Spleen (tissue), 3 donors: ENCODE data around the gene SLC41A3.

Experiments
- POLR2A ChIP-seq, 3 donors: fragments of 450-650 bp; IDR thresholded peaks; one replicate each; pipeline ENCODE4 v1.5.1; 2017; ENCODE audit warnings: antibody characterized with exemption in 3 of 3, mild to moderate bottlenecking in 1 of 3
- POLR2AphosphoS5 ChIP-seq, 3 donors: sonication (generic); formaldehyde crosslinking; IDR thresholded peaks; one replicate each; pipeline ENCODE4 v1.5.1; 2017; ENCODE audit warnings: antibody characterized with exemption in 3 of 3

GRCh38 chr3:126033051-126033745 lies 50.7 kb downstream of the SLC41A3 start:
- TF ChIP-seq POLR2A (IDR thresholded peaks at IDR 0.05) (no peak), POLR2AphosphoS5 (IDR thresholded peaks at IDR 0.05) (no peak)
